Measurements from ENCODE around the gene ZNF155. TPM values are rescaled to one million over a fixed set of nuclear protein-coding genes. Genes with fewer than 3 reads are reported as not detected.
A peak's percentile ranks its signal among the peaks of the same experiment; 100 is the strongest.

ZNF155 gene
- 1 to 10 TPM; 5.4 to 8.6 (median 6.7) TPM for total RNA-seq
- long read RNA-seq, donor 1, partial matches to known transcripts = 0 of 5 reads
- long read RNA-seq, donor 1, other reads (novel, unspliced or antisense) = 4 of 5 reads
- long read RNA-seq, donor 2, partial matches to known transcripts = 0 of 1 reads
- long read RNA-seq, donor 2, other reads (novel, unspliced or antisense) = 1 of 1 reads

- Histone ChIP-seq H3K36me3 (ENCODE audit: low read depth) (no peaks in the 10 kb centered on the region), H3K9me3 (peaks cover 20% of the 10 kb centered on the region), H3K4me1 (ENCODE audit: low read depth) (no peaks in the 10 kb centered on the region), H3K4me3 (peak within 1 kb of the TSS; percentile 36)
- TF ChIP-seq CTCF (IDR thresholded peaks at IDR 0.05) = no peak
- DNase-seq = peak; percentile 87 to 93 (median 90)
- peak; percentile 100 for ATAC-seq
- intact Hi-C loops (cut with DNase I, micrococcal nuclease) = no loop called here
Observed at GRCh38 chr19:43983912-43984686, at the start of gene ZNF155. Gene ZNF155 (plus strand): TSS chr19:43984188. CDS start chr19:43988544, 4,356 bp downstream.

- Histone ChIP-seq H3K36me3 (ENCODE audit: low read depth) (no peaks in the 10 kb centered on the region), H3K4me3 (peak within 1 kb of the TSS; percentile 48), H3K4me1 (ENCODE audit: low read depth) (peaks cover 9% of the 10 kb centered on the region), H3K9me3 (peaks cover 5% of the 10 kb centered on the region)
- TF ChIP-seq CTCF (IDR thresholded peaks at IDR 0.05) = no peak
- ATAC-seq (peak; percentile 100), DNase-seq (peak; percentile 89 to 95 (median 89))
- intact Hi-C loops (cut with DNase I, micrococcal nuclease) = no loop called here
Observed at GRCh38 chr19:43934985-43935708, 48.8 kb upstream of the ZNF155 start, which contains the start of gene ZNF45. Gene ZNF45 (minus strand): TSS chr19:43935282. CDS start chr19:43922185, 13,097 bp downstream.

GRCh38 chr19:43936188-43936587 is 47.8 kb upstream of the ZNF155 start:
- no peak for TF ChIP-seq CTCF (IDR thresholded peaks at IDR 0.05)
- intact Hi-C loops (cut with DNase I, micrococcal nuclease) = no loop called here
- DNase-seq = peak in 1 of 3 donors; percentile 12

GRCh38 chr19:43939557-43940260 is 44.3 kb upstream of the ZNF155 start:
- intact Hi-C loops (cut with DNase I, micrococcal nuclease) = no loop called here
- no peak for TF ChIP-seq CTCF (IDR thresholded peaks at IDR 0.05)
- no peak for ATAC-seq
- no peak for DNase-seq
- no peaks in the 10 kb centered on the region for H3K36me3 ChIP-seq (ENCODE audit: low read depth)
- peaks cover 5% of the 10 kb centered on the region for H3K9me3 ChIP-seq
- no peaks in the 10 kb centered on the region for H3K4me1 ChIP-seq (ENCODE audit: low read depth)
- no peak overlapping the region for H3K4me3 ChIP-seq

More at GRCh38 chr19:43936188-43936587, 47.8 kb upstream of the ZNF155 start:
- no peak for ATAC-seq
- Histone ChIP-seq H3K4me1 (ENCODE audit: low read depth) (peaks cover 9% of the 10 kb centered on the region), H3K36me3 (ENCODE audit: low read depth) (no peaks in the 10 kb centered on the region), H3K9me3 (peaks cover 5% of the 10 kb centered on the region), H3K4me3 (no peak overlapping the region)

GRCh38 chr19:43940719-43941118 is 43.3 kb upstream of the ZNF155 start:
- Histone ChIP-seq H3K4me3 (no peak overlapping the region), H3K4me1 (ENCODE audit: low read depth) (no peaks in the 10 kb centered on the region), H3K9me3 (peaks cover 5% of the 10 kb centered on the region), H3K36me3 (ENCODE audit: low read depth) (no peaks in the 10 kb centered on the region)
- intact Hi-C loops (cut with DNase I, micrococcal nuclease) = no loop called here
- TF ChIP-seq CTCF (IDR thresholded peaks at IDR 0.05) = no peak
- no peak for ATAC-seq
- DNase-seq = no peak

All from mucosa of descending colon (tissue), 3 donors.